Stimulated activated CD8-positive, alpha-beta memory T cell treated with anti-CD3 and anti-CD28 coated beads, Interleukin-4, amount 100 ng/mL, for 24 hours (primary cell): ENCODE measurements around the gene MIOS.

Source experiments
- DNase-seq: peaks from one replicate; pipeline ENCODE4 v3.0.0-alpha.2; 2020; ENCODE audit warnings: low read depth

Gene MIOS

GRCh38 chr7:7583731-7584130 lies 17.0 kb downstream of the MIOS start:
- DNase-seq, result no peak

GRCh38 chr7:7584653-7585052 lies 18.0 kb downstream of the MIOS start:
- DNase-seq, result no peak

GRCh38 chr7:7585241-7585928 lies 18.7 kb downstream of the MIOS start:
- no peak for DNase-seq

- DNase-seq, result no peak
Observed at GRCh38 chr7:7595451-7595850, 28.8 kb downstream of the MIOS start.

GRCh38 chr7:7596176-7596575 lies 29.5 kb downstream of the MIOS start:
- DNase-seq, result no peak

- no peak for DNase-seq
Observed at GRCh38 chr7:7607010-7607409, 40.3 kb downstream of the MIOS start.

GRCh38 chr7:7609330-7609729 lies 42.6 kb downstream of the MIOS start:
- no peak for DNase-seq

GRCh38 chr7:7612519-7612918 lies 45.8 kb downstream of the MIOS start:
- DNase-seq, result no peak

- no peak for DNase-seq
Observed at GRCh38 chr7:7613210-7613609, 46.5 kb downstream of the MIOS start.

GRCh38 chr7:7614018-7614741 lies 47.5 kb downstream of the MIOS start:
- no peak for DNase-seq

GRCh38 chr7:7617550-7617949 lies 50.9 kb downstream of the MIOS start:
- no peak for DNase-seq

GRCh38 chr7:7618410-7618809 lies 51.7 kb downstream of the MIOS start:
- DNase-seq, result no peak

GRCh38 chr7:7620236-7620635 lies 53.6 kb downstream of the MIOS start:
- DNase-seq, result no peak

GRCh38 chr7:7620644-7621210 lies 54.0 kb downstream of the MIOS start:
- no peak for DNase-seq

GRCh38 chr7:7628476-7628875 lies 61.8 kb downstream of the MIOS start:
- no peak for DNase-seq

- DNase-seq, result no peak
Observed at GRCh38 chr7:7630626-7631329, 64.1 kb downstream of the MIOS start.

- DNase-seq, result no peak
Observed at GRCh38 chr7:7639421-7639820, 72.7 kb downstream of the MIOS start.

GRCh38 chr7:7639847-7640220 lies 73.2 kb downstream of the MIOS start:
- peak; percentile 24 for DNase-seq

- DNase-seq, result peak; percentile 96
Observed at GRCh38 chr7:7640221-7641128, 73.8 kb downstream of the MIOS start, which contains the start of gene UMAD1. UMAD1 (plus strand) TSS chr7:7640752; CDS start chr7:7673372, 32,620 bp downstream.

GRCh38 chr7:7641129-7641663 lies 74.5 kb downstream of the MIOS start:
- DNase-seq, result peak; percentile 5

- no peak for DNase-seq
Observed at GRCh38 chr7:7642081-7642480, 75.4 kb downstream of the MIOS start.
